ENCODE data around the gene DAPP1.
"Not testable (repeated sequence)": the region's sequence is repeated elsewhere in the genome, so short reads cannot be mapped to it uniquely, and the experiment has no call there.

The DAPP1 gene, protein sequence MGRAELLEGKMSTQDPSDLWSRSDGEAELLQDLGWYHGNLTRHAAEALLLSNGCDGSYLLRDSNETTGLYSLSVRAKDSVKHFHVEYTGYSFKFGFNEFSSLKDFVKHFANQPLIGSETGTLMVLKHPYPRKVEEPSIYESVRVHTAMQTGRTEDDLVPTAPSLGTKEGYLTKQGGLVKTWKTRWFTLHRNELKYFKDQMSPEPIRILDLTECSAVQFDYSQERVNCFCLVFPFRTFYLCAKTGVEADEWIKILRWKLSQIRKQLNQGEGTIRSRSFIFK

DNA sequence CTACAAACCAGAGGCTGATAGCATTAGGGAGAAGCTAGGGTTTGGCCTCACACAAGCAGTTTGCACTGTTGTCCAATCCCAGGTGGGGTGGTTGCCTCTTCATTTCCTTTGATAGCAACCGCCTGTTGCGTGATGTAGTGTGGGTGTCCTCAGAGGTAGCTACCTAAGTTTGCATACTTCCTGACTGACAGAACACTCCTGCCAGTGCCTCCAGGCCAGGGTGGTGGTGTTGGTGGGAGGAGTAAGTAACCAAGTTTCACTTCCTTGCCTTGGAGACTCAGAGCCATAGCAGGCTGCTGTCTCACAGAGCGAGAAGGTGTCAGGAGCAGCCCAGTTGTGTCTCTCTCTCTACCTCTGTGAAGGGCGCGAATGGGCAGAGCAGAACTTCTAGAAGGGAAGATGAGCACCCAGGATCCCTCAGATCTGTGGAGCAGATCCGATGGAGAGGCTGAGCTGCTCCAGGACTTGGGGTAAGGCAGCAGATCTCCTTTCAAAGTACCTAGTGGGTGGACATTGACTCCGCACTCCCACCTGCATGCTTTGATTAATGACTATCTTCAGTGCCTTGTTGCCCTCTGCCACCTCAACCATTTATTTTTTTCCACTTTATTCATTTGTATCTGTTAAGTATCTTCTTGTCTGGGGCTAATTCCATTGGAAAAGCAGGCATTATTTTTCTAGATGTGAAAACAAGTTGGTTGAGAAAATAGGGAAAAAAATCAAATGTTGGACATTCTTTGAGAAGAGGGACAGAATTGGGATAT, at the start of gene DAPP1:
TSS of gene DAPP1 (plus strand) at position 283 of the 764 bp plus-strand sequence. CDS start at position 370, 87 bp downstream.
- H3K27me3 ChIP-seq (ENCODE audit: control insufficient read depth in 5 of 5, insufficient read depth in 4 of 5, low read length in 5 of 5): peaks cover 0 to 4% (median 0%) of the 10 kb centered on the region in 5 donors
- no peaks in the 10 kb centered on the region for H3K9me3 ChIP-seq (ENCODE audit: control insufficient read depth in 5 of 5, low read length in 5 of 5)
- no peak within 1 kb of the TSS for H3K9ac ChIP-seq (ENCODE audit: low read length in 5 of 5)
- H3K27ac ChIP-seq (ENCODE audit: low read depth, low read length): no peak within 1 kb of the TSS
- H3K4me1 ChIP-seq (ENCODE audit: control insufficient read depth in 5 of 5, insufficient read depth in 5 of 5, low read length in 5 of 5): peaks cover 0 to 3% (median 0%) of the 10 kb centered on the region in 5 donors
- H3K4me3 ChIP-seq (ENCODE audit: low read depth in 1 of 5, low read length in 5 of 5): peak within 1 kb of the TSS; percentile 25 to 72 (median 45)
- H3K36me3 ChIP-seq (ENCODE audit: control insufficient read depth in 5 of 5, insufficient read depth in 5 of 5, low read length in 5 of 5): no peaks in the 10 kb centered on the region

DNA sequence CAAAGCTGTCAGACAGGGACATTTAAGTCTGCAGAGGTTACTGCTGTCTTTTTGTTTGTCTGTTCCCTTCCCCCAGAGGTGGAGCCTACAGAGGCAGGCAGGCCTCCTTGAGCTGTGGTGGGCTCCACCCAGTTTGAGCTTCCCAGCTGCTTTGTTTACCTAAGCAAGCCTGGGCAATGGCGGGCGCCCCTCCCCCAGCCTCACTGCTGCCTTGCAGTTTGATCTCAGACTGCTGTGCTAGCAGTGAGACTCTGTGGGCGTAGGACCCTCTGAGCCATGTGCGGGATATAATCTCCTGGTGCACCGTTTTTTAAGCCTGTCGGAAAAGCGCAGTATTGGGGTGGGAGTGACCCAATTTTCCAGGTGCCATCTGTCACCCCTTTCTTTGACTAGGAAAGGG, 45.8 kb upstream of the DAPP1 start:
- H3K27ac ChIP-seq (ENCODE audit: low read depth, low read length); H3K36me3 ChIP-seq (ENCODE audit: control insufficient read depth in 5 of 5, insufficient read depth in 5 of 5, low read length in 5 of 5); H3K9me3 ChIP-seq (ENCODE audit: control insufficient read depth in 5 of 5, low read length in 5 of 5); H3K4me3 ChIP-seq (ENCODE audit: low read depth in 1 of 5, low read length in 5 of 5); H3K27me3 ChIP-seq (ENCODE audit: control insufficient read depth in 5 of 5, insufficient read depth in 4 of 5, low read length in 5 of 5); H3K4me1 ChIP-seq (ENCODE audit: control insufficient read depth in 5 of 5, insufficient read depth in 5 of 5, low read length in 5 of 5); H3K9ac ChIP-seq (ENCODE audit: low read length in 5 of 5): not testable (repeated sequence)

DNA sequence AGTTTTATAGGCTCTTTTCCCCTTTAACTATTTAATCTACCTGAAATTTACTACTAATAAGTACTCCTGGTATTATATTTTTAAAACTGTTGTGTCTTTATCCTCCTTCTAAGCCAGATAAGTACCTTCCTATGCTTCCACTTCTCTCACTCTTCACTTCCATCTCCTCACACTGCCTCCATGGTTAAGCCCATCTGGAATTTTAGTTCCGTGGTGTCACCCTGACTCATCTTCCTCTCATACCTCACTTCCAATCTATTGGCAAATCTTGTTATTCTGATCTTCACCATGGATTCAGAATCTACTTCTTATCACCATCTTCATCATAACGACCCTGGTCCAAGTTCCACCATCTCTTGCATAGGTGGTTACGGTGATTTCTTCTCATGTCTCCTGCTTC, 32.7 kb upstream of the DAPP1 start:
- Histone ChIP-seq H3K9me3 (ENCODE audit: control insufficient read depth in 5 of 5, low read length in 5 of 5) (no peaks in the 10 kb centered on the region), H3K36me3 (ENCODE audit: control insufficient read depth in 5 of 5, insufficient read depth in 5 of 5, low read length in 5 of 5) (no peaks in the 10 kb centered on the region), H3K4me1 (ENCODE audit: control insufficient read depth in 5 of 5, insufficient read depth in 5 of 5, low read length in 5 of 5) (no peaks in the 10 kb centered on the region), H3K27ac (ENCODE audit: low read depth, low read length) (no peak overlapping the region), H3K4me3 (ENCODE audit: low read depth in 1 of 5, low read length in 5 of 5) (no peak overlapping the region), H3K27me3 (ENCODE audit: control insufficient read depth in 5 of 5, insufficient read depth in 4 of 5, low read length in 5 of 5) (no peaks in the 10 kb centered on the region), H3K9ac (ENCODE audit: low read length in 5 of 5) (no peak overlapping the region)

DNA sequence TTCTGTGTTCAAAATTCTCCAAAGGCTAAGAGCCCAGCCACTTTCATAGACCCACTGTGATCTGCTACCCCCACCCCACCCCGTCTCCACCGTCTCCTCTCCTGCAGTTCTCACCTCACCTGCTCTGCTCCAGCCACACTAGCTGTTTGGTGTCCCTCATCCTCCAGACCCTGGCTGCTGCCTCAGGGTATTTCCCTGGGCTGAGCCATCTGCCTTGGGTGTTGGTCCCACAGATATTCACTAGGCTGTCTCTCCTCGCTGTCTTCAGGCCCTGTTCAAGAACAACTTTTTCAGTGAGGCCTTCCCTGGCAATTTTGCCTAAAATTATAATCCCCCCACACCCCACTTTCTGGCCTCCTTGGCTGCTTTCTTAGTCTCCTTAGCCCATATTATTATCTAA, 31.8 kb upstream of the DAPP1 start:
- Histone ChIP-seq H3K4me1 (ENCODE audit: control insufficient read depth in 5 of 5, insufficient read depth in 5 of 5, low read length in 5 of 5) (no peaks in the 10 kb centered on the region), H3K27ac (ENCODE audit: low read depth, low read length) (no peak overlapping the region), H3K9me3 (ENCODE audit: control insufficient read depth in 5 of 5, low read length in 5 of 5) (no peaks in the 10 kb centered on the region), H3K9ac (ENCODE audit: low read length in 5 of 5) (no peak overlapping the region), H3K36me3 (ENCODE audit: control insufficient read depth in 5 of 5, insufficient read depth in 5 of 5, low read length in 5 of 5) (no peaks in the 10 kb centered on the region), H3K27me3 (ENCODE audit: control insufficient read depth in 5 of 5, insufficient read depth in 4 of 5, low read length in 5 of 5) (no peaks in the 10 kb centered on the region), H3K4me3 (ENCODE audit: low read depth in 1 of 5, low read length in 5 of 5) (no peak overlapping the region)

DNA sequence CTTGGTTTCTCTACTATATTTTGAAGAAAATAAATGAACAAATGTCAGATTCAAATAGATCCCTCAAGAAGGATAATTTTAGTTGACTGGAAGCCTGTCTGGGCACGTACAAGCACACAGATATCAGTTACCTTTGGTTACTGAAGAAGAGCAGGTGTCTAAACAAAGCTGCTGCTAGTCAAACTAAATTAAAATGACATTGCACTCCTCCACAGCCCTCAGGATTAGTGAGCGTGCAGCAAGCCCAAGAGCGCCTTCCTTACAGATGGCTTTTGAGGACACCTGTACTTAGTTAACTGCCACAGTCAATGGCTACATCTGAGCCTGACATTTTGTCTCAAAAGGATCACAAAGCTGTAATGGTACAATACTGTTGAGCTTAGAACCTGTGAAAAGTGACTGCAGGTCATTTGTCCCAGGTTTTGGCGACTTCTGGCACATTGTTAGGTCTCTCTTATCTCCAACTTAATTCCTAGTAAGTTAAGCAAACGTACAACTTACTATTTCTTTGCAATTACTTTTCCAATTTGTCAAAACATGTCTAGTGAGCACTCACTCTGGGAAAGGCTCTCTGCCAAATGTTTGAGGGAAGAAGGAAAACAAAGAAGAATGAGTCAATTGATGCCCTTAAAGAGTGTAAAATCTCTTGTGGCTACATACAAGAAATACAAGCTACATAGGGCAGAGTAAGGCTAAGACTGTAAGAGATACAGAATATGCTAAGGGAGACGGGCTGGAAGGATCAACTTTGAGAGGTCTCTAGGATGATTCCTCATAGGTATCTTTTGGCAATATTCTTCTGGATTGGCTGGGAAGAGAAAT, 25.6 kb upstream of the DAPP1 start:
- Histone ChIP-seq H3K4me3 (ENCODE audit: low read depth in 1 of 5, low read length in 5 of 5) (no peak overlapping the region), H3K9me3 (ENCODE audit: control insufficient read depth in 5 of 5, low read length in 5 of 5) (no peaks in the 10 kb centered on the region), H3K36me3 (ENCODE audit: control insufficient read depth in 5 of 5, insufficient read depth in 5 of 5, low read length in 5 of 5) (no peaks in the 10 kb centered on the region), H3K27ac (ENCODE audit: low read depth, low read length) (no peak overlapping the region), H3K9ac (ENCODE audit: low read length in 5 of 5) (no peak overlapping the region), H3K27me3 (ENCODE audit: control insufficient read depth in 5 of 5, insufficient read depth in 4 of 5, low read length in 5 of 5) (no peaks in the 10 kb centered on the region), H3K4me1 (ENCODE audit: control insufficient read depth in 5 of 5, insufficient read depth in 5 of 5, low read length in 5 of 5) (no peaks in the 10 kb centered on the region)

DNA sequence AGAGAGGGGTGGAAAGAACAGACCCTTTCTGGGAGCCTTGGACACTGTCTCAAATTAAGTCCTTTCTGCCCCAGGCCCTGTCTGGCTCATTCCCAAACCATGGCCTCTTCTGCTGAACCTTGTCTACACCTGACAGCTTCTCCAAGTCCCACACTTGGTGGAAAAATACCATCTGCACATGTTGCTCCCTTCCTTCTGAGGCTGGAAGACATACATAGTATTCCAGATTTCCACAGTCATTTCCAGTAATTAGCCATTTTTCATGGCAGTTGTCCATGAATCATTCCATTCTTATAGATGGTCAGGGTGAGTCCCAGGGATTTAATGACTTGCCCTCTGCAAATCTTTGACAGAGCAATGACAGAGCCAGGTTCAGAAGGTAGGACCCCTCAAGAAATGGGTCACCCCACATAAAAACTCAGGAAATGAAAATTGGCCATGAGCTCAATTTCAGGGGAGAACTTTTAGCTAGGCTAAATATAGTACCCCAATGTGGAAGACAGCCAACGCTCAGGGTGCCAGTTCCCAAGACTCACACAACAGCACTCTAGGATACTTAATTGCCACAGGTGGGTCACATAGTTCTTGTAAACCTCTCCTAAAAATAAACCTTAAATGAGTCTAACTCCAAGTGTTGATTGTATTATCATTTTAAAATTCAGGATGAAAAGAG, 16.2 kb upstream of the DAPP1 start:
- H3K9me3 ChIP-seq (ENCODE audit: control insufficient read depth in 5 of 5, low read length in 5 of 5): no peaks in the 10 kb centered on the region
- peaks cover 0 to 15% (median 11%) of the 10 kb centered on the region in 5 donors for H3K4me1 ChIP-seq (ENCODE audit: control insufficient read depth in 5 of 5, insufficient read depth in 5 of 5, low read length in 5 of 5)
- peak overlapping the region in 1 of 5 donors; percentile 37 for H3K9ac ChIP-seq (ENCODE audit: low read length in 5 of 5)
- peak overlapping the region; percentile 45 for H3K27ac ChIP-seq (ENCODE audit: low read depth, low read length)
- H3K36me3 ChIP-seq (ENCODE audit: control insufficient read depth in 5 of 5, insufficient read depth in 5 of 5, low read length in 5 of 5): no peaks in the 10 kb centered on the region
- H3K27me3 ChIP-seq (ENCODE audit: control insufficient read depth in 5 of 5, insufficient read depth in 4 of 5, low read length in 5 of 5): no peaks in the 10 kb centered on the region
- no peak overlapping the region for H3K4me3 ChIP-seq (ENCODE audit: low read depth in 1 of 5, low read length in 5 of 5)

DNA sequence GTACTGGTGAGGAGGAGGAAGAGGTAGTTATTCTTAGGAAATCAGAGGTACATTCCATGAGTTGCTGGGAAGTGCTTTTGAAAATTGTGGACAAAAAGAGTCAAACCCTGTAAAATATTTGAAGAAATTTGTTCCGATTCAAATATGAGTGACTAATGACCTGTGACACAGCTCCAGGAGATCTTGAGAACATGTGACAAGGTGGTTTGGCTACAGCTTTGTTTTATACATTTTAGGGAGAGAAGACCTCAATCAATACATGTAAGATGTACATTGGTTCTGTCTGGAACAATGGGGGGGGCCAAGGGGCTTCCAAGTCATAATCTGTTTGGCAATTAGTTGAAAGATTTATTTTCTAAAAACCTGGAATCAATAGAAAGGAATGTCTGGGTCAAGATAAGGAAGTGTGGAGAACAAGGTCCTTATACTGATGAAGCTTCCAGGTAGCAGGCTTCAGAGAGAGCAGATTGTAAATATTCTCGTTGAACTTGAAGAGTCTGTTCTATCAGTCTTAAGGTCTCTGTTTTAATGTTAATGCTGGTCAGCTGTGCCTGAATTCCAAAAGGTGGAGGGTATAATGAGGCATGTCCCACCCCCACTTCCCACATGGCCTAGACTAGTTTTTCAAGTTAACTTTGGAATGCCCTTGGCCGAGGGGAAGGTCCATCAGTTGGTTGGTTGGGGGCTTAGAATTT, 15.5 kb upstream of the DAPP1 start:
- no peak overlapping the region for H3K27ac ChIP-seq (ENCODE audit: low read depth, low read length)
- no peaks in the 10 kb centered on the region for H3K36me3 ChIP-seq (ENCODE audit: control insufficient read depth in 5 of 5, insufficient read depth in 5 of 5, low read length in 5 of 5)
- H3K4me3 ChIP-seq (ENCODE audit: low read depth in 1 of 5, low read length in 5 of 5): no peak overlapping the region
- no peak overlapping the region for H3K9ac ChIP-seq (ENCODE audit: low read length in 5 of 5)
- H3K9me3 ChIP-seq (ENCODE audit: control insufficient read depth in 5 of 5, low read length in 5 of 5): no peaks in the 10 kb centered on the region
- no peaks in the 10 kb centered on the region for H3K27me3 ChIP-seq (ENCODE audit: control insufficient read depth in 5 of 5, insufficient read depth in 4 of 5, low read length in 5 of 5)
- H3K4me1 ChIP-seq (ENCODE audit: control insufficient read depth in 5 of 5, insufficient read depth in 5 of 5, low read length in 5 of 5): peaks cover 0 to 15% (median 11%) of the 10 kb centered on the region in 5 donors

DNA sequence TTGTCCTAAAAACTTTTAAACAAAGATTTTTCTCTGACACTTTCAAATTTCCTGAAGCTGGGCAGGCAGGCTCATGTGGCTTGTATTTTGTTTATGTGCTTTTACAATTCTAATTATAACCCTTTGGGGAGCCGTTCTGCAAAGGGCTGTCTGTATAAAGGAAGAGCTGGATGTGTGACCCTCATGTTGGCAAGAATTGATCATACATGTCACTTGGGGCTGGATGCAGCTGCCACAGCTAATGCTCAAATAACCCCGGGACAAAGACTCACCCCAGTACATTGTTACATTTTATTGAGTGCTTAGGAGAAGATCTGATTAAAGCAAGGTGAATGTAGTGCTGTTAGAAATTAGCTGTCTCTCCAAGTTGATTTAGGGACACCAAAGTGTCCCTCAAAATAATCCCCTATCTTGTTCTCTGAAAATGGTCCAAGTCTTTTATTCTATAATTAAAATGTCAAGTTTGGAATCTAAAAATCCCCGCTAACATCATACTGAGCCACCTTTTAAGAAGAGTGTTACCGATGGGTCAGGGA, 13.0 kb upstream of the DAPP1 start:
- no peak overlapping the region for H3K4me3 ChIP-seq (ENCODE audit: low read depth in 1 of 5, low read length in 5 of 5)

DNA sequence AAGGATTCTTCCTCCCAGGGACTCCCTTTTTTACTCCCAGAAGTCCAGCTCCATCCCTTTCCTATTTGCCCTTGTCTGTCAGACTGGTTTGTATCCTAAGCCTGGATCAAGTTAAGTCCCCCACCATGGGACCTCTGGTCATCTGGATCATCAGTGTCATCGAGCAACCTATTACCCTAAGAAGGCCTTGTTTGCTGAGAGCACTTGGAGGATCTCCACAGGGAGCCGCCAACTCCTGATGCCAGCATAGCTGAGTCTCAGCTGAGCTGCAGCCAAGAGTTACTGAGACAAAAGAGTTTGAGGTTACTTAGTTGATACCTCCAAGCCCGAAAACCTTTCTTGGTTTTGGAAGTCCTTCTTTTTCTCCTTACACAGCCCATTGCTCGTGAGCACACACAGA, 10.1 kb upstream of the DAPP1 start:
- Histone ChIP-seq H3K36me3 (ENCODE audit: control insufficient read depth in 5 of 5, insufficient read depth in 5 of 5, low read length in 5 of 5) (no peaks in the 10 kb centered on the region), H3K9ac (ENCODE audit: low read length in 5 of 5) (no peak overlapping the region), H3K27me3 (ENCODE audit: control insufficient read depth in 5 of 5, insufficient read depth in 4 of 5, low read length in 5 of 5) (peaks cover 0 to 3% (median 0%) of the 10 kb centered on the region in 5 donors), H3K27ac (ENCODE audit: low read depth, low read length) (no peak overlapping the region), H3K9me3 (ENCODE audit: control insufficient read depth in 5 of 5, low read length in 5 of 5) (no peaks in the 10 kb centered on the region), H3K4me3 (ENCODE audit: low read depth in 1 of 5, low read length in 5 of 5) (no peak overlapping the region), H3K4me1 (ENCODE audit: control insufficient read depth in 5 of 5, insufficient read depth in 5 of 5, low read length in 5 of 5) (no peaks in the 10 kb centered on the region)

More for the DNA sequence above, 13.0 kb upstream of the DAPP1 start:
- H3K4me1 ChIP-seq (ENCODE audit: control insufficient read depth in 5 of 5, insufficient read depth in 5 of 5, low read length in 5 of 5): peaks cover 0 to 15% (median 11%) of the 10 kb centered on the region in 5 donors
- no peak overlapping the region for H3K9ac ChIP-seq (ENCODE audit: low read length in 5 of 5)
- H3K27me3 ChIP-seq (ENCODE audit: control insufficient read depth in 5 of 5, insufficient read depth in 4 of 5, low read length in 5 of 5): no peaks in the 10 kb centered on the region
- H3K27ac ChIP-seq (ENCODE audit: low read depth, low read length): no peak overlapping the region
- H3K9me3 ChIP-seq (ENCODE audit: control insufficient read depth in 5 of 5, low read length in 5 of 5): no peaks in the 10 kb centered on the region
- no peaks in the 10 kb centered on the region for H3K36me3 ChIP-seq (ENCODE audit: control insufficient read depth in 5 of 5, insufficient read depth in 5 of 5, low read length in 5 of 5)

Data from subcutaneous abdominal adipose tissue (tissue), 5 donors.